ENCODE data around the gene PTTG1IP.
A peak's percentile ranks its signal among the peaks of the same experiment; 100 is the strongest.

The PTTG1IP gene

DNA sequence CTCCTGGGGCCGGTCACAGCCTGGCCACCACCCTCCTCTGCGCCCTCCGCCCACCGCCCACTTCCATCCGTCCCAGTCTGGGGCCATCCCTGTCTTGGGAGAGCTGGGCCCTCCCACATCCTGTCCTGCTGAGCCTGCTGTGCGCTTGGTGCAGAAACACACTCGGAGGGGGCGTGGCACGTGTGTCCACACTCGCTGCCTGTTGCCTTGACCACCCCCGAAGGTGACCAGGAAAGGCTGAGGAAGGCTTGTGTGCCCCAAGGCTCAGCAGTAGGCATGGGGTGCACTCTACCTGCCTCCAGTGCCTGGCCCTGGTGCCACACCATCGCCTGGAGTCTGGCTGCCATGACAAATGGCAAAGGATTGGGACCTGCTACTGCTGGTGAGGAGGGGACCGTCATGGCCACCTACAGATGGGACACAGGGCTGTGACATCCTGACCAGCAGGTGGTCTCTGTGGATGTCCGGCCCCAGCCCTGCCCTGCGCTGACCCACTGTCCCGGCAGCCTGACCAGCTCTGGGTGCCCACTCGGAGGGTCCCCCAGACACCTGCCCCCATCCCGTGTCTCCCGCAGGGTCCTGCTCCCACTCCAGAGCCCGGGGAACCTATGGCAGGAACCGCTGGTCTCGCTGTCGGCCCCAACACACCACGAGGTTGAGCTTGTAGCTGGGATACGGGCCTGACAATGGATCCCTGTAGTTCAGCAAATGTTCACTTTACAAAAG is 23.2 kb upstream of the PTTG1IP start:
- DNase-seq (ENCODE audit: low read depth) = no peak

DNA sequence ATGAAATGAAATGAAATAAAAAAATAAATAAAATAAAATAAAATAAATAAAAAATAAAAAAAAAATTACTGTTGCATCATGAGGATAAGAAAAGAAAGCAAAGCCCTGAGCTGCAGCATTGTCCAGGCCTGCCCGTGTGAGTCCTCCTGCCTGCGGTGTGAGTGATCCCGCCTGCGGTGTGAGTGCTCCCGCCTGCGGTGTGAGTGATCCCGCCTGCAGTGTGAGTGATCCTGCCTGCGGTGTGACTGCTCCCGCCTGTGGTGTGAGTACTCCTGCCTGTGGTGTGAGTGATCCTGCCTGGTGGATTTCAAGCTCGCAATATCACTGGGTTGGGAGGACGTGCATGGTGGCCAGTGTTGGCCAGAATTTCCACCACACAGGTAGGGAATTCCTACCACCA is 22.4 kb upstream of the PTTG1IP start:
- no peak for DNase-seq (ENCODE audit: low read depth)

DNA sequence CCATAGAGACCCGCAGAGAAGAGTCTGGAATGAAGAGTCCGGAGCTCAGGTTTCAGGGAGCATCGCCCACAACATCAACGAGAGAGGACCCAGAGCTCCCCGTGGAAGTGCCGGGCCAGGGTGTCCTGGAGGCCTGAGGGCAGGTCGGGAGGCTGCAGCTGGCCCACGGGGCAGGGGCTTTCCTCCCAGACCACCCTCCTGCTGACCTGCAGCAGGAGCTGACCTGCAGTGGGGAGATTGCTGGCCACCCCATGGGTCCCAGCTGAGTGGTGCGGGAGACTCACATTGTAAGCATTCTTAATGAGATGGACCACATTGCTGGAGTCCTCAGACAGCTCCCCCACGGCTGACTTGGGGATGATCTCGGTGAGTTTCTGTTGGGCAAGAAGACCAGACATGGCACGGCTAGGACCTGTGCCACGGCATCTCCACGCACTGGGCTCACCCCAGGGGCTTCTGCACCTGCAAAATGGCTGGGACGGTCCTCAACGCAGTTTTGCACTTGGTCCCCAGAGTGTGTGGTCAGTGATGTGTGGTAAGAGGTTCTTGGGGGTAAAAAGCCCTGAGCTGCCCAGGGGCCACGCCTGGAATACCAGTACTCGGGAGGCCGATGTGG is 21.3 kb upstream of the PTTG1IP start:
- no peak for DNase-seq (ENCODE audit: low read depth)

DNA sequence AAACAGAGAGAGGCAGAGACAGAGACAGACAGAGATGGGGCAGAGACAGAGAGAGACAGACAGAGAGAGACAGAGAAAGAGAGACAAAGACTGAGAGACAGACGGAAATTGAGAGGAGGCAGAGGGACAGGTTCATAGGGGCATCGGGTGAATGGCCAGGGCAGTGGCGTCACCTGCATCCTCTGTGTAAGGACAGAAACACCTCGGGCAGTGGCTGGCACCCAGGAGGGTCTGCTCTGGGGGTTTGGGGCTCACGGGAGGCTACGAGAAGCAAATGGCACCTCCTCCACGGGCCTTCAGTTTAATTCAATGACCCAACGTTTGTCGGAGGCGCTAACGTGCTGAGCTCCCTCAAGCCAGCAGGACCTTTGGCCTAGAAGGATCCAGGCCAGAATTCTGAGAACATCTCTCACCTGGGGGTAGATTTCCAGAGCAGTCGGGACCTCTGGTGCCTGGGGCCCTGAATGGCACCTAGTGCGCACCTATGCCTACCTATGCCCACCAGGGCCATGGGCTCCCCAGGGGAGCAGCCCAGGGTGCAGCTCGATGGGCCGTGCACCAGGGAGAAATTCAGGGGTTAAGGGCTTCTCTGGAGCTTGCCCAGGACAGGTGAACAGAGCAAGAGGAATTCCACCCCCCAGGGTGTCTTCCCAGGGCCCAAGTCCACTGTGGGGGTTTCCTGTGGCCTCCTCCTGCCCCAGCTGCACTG is 20.6 kb upstream of the PTTG1IP start:
- DNase-seq (ENCODE audit: low read depth) = no peak

DNA sequence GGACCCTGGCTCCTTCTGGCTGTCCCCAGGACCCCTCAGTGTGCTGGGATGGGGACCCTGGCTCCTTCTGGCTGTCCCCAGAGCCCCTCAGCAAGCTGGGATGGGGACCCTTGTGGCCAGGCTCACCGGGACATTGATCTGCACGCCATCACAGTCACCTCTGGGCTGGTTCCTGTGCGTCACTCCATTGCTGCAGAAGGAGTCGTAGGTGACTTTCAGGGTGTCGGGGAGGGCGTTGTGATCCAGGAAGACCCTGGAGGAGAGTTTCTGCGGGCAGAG is 19.7 kb upstream of the PTTG1IP start:
- DNase-seq (ENCODE audit: low read depth) = no peak

DNA sequence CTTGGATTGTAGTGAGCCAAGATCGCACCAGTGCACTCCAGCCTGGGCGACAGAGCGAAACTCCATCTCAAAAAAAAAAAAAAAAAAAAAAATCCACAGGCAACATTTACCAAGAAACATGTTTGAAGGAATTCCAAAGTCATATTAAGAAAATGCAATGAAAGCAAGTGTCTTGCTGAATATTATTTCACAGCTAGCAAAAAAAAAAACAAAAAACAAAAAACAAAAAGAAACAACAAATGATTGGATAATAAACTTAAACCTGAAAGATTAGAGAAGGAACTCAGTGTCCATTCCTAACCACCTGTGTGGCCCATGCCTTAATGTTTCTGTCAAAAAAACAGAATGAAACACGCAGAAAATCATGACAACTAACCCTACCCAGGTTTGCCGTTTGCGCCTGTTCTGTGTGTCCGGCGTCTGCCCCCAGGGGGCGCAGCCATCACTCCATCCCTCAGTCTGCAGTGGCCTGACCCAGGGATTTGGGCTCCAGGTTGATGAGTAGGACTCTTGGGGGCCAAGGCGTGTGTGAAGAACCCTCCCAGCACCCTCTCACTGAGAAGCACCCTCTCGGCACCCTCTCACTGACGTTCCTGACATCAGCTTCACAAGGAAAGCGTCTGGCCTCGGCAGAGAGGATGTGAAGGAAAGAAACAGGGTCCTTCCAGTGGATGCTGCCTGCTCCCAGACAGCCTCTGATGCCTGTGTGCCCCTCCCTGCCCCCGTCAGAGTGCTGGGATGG is 19.2 kb upstream of the PTTG1IP start:
- peak; percentile 20 for DNase-seq (ENCODE audit: low read depth)

DNA sequence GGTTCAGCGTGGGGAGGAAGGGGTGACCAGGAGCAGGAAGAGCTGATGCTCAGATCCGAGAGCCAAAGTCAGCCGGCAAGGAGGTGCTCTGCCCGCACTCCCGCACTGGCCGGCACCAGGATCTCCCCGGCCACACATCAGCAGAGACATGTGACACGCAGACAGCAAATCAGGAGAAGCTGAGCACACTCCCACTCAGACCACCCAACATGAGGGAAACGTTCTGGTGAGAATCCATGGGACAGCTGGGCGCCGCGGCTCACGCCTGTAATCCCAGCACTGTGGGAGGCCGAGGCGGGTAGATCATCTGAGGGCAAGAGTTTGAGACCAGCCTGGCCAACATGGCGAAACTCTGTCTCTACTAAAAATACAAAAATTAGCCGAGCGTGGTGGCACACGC is 18.6 kb upstream of the PTTG1IP start:
- no peak for DNase-seq (ENCODE audit: low read depth)

DNA sequence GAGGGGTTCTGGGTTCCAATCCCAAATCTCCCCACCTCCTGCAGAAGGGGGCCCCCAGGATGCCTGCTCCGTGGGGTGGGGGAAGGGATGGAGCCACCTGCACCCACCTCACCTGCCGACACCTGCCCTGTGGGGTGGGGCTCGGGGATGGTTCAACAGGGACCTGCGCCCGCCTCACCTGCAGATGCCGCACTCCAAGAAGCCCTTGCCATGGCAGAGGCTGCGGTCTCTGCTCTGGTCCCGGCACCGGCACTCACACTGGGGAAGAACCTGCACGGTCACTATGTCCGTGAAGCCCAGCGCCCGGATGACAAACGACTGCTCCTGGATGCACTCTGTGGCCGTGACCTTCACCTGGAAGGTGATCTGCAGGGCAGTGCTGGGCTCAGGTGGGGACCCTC is 18.1 kb upstream of the PTTG1IP start:
- DNase-seq (ENCODE audit: low read depth) = no peak

DNA sequence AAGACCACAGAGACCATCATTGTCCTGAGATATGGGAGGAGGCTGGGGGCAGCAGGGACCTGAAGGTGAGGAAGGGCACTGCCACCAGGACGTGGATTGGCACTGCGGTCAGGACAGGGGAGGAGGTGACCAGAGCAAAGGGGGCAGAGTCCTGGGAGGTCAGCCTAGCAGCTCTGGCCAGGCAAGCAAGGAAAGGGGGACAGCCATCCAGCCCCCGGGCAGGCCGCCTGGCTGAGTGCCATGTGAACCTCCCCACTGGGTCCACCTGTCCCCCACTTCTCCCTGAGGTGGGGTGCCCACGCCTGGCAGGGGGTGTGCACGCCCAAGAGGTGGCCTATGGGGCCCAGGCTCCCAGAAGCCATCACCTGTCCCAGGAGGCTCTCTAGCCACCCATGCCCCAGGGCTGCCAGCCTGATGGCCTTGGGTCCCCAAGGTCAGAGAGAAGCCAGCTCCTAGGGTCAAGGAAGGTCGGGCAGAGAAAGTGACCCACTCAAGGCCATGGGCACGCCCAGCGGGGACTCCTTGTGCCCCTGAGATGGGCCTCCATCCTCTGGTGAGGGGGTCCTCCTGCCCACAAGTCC is 17.6 kb upstream of the PTTG1IP start:
- no peak for DNase-seq (ENCODE audit: low read depth)

DNA sequence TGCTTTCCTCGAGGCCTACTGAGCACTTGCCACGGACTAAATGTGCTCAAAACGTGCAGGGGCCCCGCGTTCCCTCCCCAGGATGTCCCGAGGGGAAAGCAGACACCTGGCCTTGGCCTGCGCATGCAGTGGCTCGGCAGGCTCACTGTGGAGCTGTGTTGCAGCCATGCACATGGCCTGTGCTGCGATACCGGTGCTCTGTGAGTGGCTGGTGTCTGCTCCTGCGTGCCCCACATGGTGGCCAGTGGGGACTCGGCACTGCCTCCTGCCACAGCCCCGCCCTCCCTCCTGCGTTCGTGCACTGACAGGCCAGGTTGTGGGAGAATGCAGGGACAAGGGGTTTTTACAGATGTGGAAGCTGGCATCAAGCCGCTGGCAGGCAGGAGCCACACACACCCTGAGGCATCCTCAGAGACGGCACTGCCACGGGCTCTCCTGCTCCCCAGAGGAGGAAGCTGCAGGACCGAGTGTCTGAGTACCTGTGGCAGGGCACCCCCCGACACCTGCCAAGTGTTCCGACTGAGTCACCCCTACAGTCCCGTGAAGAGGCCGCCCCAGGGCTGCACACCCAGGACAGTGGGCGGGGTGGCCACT is 16.9 kb upstream of the PTTG1IP start:
- no peak for DNase-seq (ENCODE audit: low read depth)

DNA sequence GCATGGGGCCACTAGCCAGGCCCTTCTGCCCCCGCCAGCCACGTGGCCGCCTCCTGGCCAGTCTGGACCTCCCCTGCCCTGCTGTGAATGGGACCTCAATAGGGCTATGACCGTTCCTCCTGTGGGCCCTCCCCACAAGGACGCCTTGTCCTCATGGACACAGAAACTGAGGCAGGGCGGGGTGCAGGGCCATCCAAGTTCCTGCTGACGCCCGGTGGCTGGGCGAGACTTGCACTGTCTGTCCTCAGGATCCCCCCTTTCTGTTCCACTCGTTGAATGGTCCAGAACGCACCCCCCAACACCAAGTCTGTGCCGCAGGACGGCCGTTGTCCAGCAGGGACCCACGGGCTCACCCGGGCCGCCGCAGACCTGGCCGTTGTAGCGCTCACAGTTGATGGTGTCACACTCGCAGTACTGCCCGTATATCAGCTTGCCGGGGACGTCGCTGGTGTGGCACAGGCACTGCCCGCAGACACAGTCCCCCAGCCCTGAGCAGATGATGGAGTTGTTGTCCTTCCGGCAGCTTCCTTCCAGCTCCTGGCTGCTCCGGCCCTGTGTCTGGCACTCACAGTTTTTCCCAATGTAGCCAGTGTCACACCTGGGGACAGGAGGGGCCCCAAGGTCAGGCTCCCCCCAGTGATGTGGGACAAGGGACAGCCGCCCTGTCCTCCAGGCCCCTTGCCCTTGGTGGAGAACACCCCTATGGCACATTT is 16.3 kb upstream of the PTTG1IP start:
- no peak for DNase-seq (ENCODE audit: low read depth)

DNA sequence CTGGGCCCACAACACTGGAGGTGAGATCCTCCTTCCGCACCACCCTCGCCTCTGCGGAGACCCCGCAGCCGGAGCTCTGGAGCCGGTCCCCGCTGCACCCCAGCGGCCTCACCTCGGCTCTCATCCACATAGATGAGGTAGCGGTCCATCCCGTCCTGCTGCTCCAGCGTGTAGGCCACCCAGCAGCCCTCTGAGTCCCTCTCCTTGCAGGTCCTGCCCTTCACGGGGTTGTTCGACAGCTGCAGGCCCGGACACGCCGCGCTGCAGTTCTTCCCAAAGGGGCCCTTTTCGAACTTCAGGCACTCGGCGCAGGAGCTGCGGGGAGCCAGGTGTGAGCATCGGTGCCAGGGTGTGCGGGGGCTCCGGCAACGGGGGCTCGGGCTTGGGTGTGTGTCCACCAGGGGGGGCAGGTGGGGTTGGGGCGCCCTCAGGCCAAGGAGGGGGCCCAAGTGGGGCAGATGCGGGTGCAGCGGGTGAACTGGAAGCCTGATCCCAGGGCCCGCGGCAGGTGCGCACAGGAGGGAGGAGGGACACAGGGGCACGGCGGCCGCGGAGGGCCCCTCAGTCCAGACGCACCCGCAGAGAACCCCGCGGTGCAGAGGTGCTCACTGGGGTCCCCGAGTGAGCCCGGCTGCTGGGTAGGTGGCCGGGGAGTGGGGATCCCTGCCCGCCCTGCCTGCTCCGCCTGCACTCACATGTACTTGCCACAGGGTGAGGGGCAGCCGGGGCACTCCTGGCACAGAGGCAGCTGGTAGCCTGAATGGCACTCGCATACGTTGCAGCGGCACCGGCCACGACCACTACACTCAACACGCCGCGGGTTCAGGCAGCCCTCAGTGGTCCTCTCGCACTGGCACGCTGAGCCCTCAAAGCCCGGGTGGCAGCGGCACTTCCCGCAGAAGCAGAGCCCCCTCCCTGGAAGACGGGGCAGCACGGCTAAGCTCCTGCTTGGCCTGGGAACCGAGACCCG is 15.4 kb upstream of the PTTG1IP start:
- no peak for DNase-seq (ENCODE audit: low read depth)

DNA sequence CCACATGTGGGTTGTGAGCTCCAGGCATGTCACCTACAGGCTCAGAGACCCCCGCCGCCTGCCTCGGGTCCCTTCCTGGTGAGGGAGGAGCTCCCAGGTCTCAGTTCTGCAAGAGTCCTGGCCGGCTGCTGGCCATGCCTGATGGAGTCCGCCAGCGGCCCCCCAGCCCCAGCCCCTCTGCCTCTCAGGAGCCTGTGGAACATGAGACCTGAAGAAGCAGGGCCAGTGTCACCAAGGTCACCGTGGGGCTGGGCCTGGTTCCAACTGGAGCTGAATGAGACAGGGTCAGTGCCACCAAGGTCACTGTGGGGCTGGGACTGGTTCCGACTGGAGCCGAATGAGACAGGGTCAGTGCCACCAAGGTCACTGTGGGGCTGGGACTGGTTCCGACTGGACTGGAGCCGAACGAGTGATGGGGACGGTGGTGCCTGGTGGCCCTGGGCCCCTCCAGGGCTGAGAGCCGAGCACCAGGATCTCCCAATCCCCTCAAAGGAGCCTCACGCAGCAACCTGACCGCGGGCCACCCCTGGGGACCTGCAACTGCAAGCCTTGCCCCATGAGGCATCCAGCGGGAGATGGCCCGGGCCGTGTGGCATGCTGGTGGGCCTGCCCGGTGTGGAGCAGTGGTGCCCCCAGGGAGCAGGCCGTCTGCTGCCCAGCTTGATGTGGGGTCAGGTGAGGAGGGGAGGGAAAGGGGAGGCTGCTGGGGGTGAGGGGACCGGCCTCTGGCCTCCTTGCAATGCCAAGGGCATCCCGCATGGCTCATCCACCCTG is 14.5 kb upstream of the PTTG1IP start:
- DNase-seq (ENCODE audit: low read depth) = no peak

DNA sequence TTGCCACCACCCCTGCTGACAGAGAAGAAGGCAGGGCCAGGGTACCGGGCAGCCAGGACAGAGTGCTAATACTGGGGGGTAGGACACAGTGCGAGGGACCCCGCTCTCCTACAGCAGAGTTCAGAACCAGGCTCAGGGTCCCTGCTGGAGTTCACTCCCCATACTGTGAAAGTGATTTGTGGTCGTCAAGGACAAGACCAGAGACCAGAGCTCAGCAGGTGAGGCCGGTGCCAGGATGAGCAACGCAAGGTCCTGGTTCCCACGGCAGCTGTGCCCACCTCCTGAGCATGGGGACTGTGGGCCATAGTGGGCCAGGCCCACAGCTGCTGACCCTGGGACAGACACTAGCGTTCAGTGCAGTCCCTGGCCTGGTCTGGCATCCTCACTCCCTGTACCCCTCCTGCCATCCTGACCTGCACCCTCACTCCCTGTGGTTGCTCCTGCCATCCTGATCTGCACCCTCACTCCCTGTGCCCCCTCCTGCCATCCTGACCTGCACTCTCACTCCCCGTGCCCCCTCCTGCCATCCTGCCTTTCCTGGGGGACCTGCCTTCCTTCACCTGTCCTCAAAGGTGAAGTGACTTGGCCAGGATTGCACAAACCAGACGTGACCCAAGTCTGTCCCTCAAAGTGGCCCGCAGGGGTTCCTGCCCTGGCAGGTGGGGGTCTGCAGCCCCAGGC is 13.8 kb upstream of the PTTG1IP start:
- no peak for DNase-seq (ENCODE audit: low read depth)

DNA sequence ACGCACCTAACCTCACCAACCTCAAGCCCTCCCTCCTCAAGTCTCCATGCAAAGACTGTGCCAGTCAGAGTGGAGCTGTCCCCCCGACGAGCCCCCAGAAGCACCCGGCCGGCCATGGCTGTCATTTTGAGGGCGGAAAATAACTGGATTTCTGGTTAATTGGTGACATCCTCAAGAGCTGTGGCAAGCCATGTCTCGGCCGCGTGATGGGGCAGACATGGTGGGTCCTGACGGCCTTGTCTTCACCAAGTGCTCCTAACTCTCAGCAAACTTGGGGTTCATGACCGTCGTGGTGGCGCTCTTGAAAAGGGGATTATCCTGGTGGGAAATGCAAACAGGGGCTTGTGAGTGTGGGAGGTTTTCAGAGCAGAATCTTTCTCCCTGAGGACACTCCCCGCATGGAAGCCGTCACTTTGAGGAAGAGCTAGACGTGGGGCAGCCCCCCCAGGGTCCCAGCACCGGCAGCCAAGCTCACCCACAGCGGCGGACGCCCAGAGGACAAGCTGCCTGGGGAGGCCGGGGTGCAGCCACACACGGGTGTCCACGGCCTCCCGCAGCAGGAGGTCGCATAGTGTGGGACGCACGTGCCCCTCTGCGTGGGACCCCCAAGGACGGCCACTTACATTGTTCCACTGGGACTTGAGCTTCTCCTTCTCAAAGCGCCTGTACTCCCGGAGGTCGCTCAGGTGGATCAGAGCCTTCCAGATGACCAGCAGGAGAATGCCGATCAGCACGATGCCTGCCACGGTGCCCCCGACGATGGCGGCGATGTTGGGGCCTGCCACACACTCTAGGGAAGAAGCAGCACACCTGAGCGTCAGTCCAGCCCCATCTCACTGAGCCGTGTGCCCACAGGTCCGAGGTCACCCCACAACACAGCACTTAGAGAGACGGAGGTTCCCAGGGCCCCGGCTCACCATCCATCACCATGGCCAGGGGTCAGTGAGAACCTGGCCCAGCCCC is 12.9 kb upstream of the PTTG1IP start:
- no peak for DNase-seq (ENCODE audit: low read depth)

DNA sequence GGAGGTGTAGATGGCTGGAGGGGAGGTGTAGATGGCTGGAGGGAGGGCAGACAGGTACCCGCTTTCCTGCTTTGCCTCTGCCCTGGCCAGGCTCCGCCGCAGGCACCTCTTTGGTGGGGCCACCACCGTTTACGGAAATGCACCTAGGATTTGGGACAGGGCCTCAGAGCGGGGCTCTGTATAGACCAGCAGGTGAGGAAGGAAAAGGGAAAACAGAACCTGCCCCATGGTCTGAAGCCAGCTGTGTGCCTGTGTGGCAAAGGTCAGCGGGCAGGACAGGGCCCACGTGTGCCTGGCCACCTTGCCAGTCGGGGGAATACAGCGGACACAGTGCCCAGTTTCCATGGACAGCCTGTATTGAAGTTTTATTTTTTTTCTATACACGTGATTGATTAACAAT is 12.1 kb upstream of the PTTG1IP start:
- no peak for DNase-seq (ENCODE audit: low read depth)

DNA sequence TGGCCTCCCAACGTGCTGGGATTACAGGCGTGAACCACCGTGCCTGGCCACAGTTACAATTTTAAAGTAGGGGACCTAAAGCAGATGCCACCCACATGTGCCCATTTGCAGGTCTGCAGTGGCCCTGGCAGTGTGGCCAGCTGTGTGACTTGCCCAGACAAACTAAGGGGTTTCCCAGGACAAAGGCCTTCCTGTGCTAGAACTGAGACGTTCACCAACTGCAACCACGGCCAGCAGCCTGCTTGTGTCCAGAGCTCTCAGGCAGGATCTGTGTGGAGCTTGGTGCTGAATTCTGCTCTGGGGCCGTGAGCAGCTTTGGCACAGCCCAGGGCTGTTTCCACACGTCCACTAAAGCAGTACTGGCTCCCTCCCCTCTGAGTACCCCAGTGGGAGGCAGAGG is 10.6 kb upstream of the PTTG1IP start:
- no peak for DNase-seq (ENCODE audit: low read depth)

DNA sequence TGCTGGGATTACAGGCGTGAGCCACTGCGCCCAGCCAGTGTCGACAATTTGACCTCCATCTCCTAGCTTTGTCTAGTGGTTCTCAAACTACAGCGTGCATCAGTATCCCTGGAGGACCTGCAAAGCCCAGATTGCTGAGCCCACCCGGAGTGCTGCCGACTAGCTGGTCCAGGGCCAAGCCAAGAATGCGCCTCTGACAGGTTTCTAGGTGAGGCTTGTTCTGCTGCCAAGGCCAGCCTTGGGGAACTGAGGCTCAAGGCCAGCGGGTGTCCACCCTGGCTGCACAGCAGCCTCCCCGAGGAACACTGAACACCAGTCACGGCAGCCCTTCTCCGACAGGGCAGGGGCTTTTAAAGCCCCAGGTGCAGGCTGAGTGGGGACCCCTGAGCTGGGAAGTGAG is 9.8 kb upstream of the PTTG1IP start:
- no peak for DNase-seq (ENCODE audit: low read depth)

Data from fibroblast of gingiva (primary cell).